ENCODE data around the gene MLN. TPM values are rescaled to one million over a fixed set of nuclear protein-coding genes. Genes with fewer than 3 reads are reported as not detected.

The MLN gene
- total and polyA plus RNA-seq, 2 of the 4 experiments (the other 2 are of a cell fraction) = not detected

DNA sequence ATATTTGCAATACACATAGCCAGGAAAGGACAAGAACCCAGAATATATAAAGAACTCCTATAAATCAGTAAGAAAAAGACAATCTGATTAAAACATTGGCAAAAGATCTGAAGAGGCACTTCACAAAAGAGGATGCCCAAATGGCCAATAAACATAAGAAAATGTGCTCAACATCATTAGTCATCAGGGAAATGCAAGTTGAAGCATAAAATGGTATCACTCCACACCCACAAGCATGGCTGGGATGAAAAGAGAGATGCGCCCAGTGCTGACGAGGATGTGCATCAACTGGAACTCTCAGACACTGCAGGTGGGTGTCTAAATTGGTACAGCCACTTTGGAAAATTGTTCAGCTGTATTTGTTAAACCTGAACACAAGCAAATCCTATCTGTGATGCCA lies 42.4 kb upstream of the MLN start:
- Histone ChIP-seq H3K18ac (ENCODE audit: low read depth, low read length) (no peak overlapping the region), H3K27ac (ENCODE audit: insufficient read depth, low read length) (no peak overlapping the region), H2BK120ac (ENCODE audit: low read depth, low read length) (no peak overlapping the region), H3K79me1 (ENCODE audit: low read depth in 1 of 2, low read length in 2 of 2) (no peaks in the 10 kb centered on the region; a peak in 1 of 4 replicates), H2AK9ac (replicated peaks; ENCODE audit: low read depth, low read length, poor library complexity) (no peak overlapping the region), H3K14ac (replicated peaks; ENCODE audit: low read depth, low read length) (no peak overlapping the region), H3K27me3 (ENCODE audit: control insufficient read depth, insufficient read depth, low read length) (peaks cover 9% of the 10 kb centered on the region; the same call in 1 of the 2 replicates), H3K4me1 (ENCODE audit: control insufficient read depth, insufficient read depth, low read length) (peaks cover 9% of the 10 kb centered on the region), H3K4me2 (ENCODE audit: low read depth, low read length) (no peak overlapping the region), H3K9ac (ENCODE audit: low read depth, low read length) (no peak overlapping the region), H4K8ac (ENCODE audit: low read depth in 2 of 2, low read length in 2 of 2) (no peak overlapping the region), H3K56ac (ENCODE audit: extremely low read depth, insufficient read depth, low read length) (no peak overlapping the region), H3K23ac (ENCODE audit: low read depth, low read length) (no peak overlapping the region), H4K5ac (ENCODE audit: low read depth, low read length) (no peak overlapping the region), H3K9me3 (ENCODE audit: control insufficient read depth, insufficient read depth, low read length) (no peaks in the 10 kb centered on the region), H2BK15ac (ENCODE audit: low read depth, low read length) (no peak overlapping the region), H3K4ac (ENCODE audit: low read depth, low read length) (no peak overlapping the region), H2BK5ac (ENCODE audit: low read depth, low read length, poor library complexity, severe bottlenecking) (no peak overlapping the region), H4K91ac (ENCODE audit: insufficient read depth, low read depth, low read length) (no peak overlapping the region), H3K9me1 (ENCODE audit: insufficient read depth, low read length) (peaks cover 7% of the 10 kb centered on the region), H3K36me3 (ENCODE audit: control insufficient read depth, insufficient read depth, low read length) (no peaks in the 10 kb centered on the region), H3K4me3 (ENCODE audit: insufficient read depth, low read depth, low read length) (no peak overlapping the region), H2AK5ac (ENCODE audit: low read depth, low read length) (no peak overlapping the region), H4K20me1 (ENCODE audit: insufficient read depth, low read length) (no peaks in the 10 kb centered on the region), H2BK20ac (ENCODE audit: low read depth, low read length) (no peak overlapping the region), H2AFZ (replicated peaks; ENCODE audit: low read length, poor library complexity) (no peak overlapping the region)
- in situ Hi-C loops (cut with MboI; ENCODE audit: low sequenced_read_pairs) = no loop called here
- dilution Hi-C loops (cut with HindIII; ENCODE audit: low sequenced_read_pairs, unreplicated experiment) = no loop called here
- no CpG with 5 or more reads among the region's 2 CpGs for WGBS, 2 experiments (ENCODE audit: extremely low coverage in 2 of 2, insufficient read length in 1 of 2)
- ATAC-seq (ENCODE audit: low read depth) (no peak), DNase-seq (no peak)
- CTCF ChIA-PET = no interaction called here
- BruUV-seq (replicated peaks) = no TSS peak
- intact Hi-C loops (cut with micrococcal nuclease) = no loop called here
- POLR2A ChIA-PET (ENCODE audit: unreplicated experiment) = no interaction called here
- TF ChIP-seq MAFK (IDR thresholded peaks at IDR 0.05; ENCODE audit: low read depth, low read length) (no peak), RCOR1 (IDR thresholded peaks at IDR 0.05; ENCODE audit: insufficient replicate concordance, low read length) (no peak), MAZ (IDR thresholded peaks at IDR 0.05; ENCODE audit: borderline replicate concordance, low read depth, low read length) (no peak), CHD1 (IDR thresholded peaks at IDR 0.05; ENCODE audit: low read depth, low read length) (no peak), CEBPB (IDR thresholded peaks at IDR 0.05; ENCODE audit: low read depth, low read length) (no peak), FOS (IDR thresholded peaks at IDR 0.05; ENCODE audit: low read depth, low read length) (no peak), SMC3 (IDR thresholded peaks at IDR 0.05; ENCODE audit: low read depth, low read length) (no peak)
- TF ChIP-seq, protein P1, sequence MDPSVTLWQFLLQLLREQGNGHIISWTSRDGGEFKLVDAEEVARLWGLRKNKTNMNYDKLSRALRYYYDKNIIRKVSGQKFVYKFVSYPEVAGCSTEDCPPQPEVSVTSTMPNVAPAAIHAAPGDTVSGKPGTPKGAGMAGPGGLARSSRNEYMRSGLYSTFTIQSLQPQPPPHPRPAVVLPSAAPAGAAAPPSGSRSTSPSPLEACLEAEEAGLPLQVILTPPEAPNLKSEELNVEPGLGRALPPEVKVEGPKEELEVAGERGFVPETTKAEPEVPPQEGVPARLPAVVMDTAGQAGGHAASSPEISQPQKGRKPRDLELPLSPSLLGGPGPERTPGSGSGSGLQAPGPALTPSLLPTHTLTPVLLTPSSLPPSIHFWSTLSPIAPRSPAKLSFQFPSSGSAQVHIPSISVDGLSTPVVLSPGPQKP (IDR thresholded peaks at IDR 0.05; ENCODE audit: borderline replicate concordance, low read depth, low read length) = no peak
